BLaER1 treated with 17β-estradiol and CSF1 and Interleukin-3, amounts not matched to agents 10 nM and 100 nM (cell line): ENCODE measurements around the gene SLC22A2.

Experiments
- H3K27ac ChIP-seq, 11 experiments: shearing (Covaris generic); formaldehyde crosslinking; 2 replicates each; pipeline ENCODE4 v1.8.1; 2022
- H3K27me3 ChIP-seq, 11 experiments: shearing (Covaris generic); formaldehyde crosslinking; 2 replicates each; pipeline ENCODE4 v1.8.1; 2022
- H3K36me3 ChIP-seq, 11 experiments: shearing (Covaris generic); formaldehyde crosslinking; 2 replicates each; pipeline ENCODE4 v1.8.1; 2022
- H3K4me1 ChIP-seq, 10 experiments: shearing (Covaris generic); formaldehyde crosslinking; 2 replicates each; pipeline ENCODE4 v1.8.1; 2022
- H3K4me2 ChIP-seq, 11 experiments: shearing (Covaris generic); formaldehyde crosslinking; 2 replicates each; pipeline ENCODE4 v1.8.1; 2022
- H3K4me3 ChIP-seq, 10 experiments: shearing (Covaris generic); formaldehyde crosslinking; 2 replicates each; pipeline ENCODE4 v1.8.1; 2022
- H3K9ac ChIP-seq, 11 experiments: shearing (Covaris generic); formaldehyde crosslinking; 2 replicates each; pipeline ENCODE4 v1.8.1; 2022
- H3K9me3 ChIP-seq, 11 experiments: shearing (Covaris generic); formaldehyde crosslinking; replicated peaks in 1 of 11; 2 replicates each; pipeline ENCODE4 v1.8.1; 2022
- H4K20me1 ChIP-seq, 11 experiments: shearing (Covaris generic); formaldehyde crosslinking; 2 replicates each; pipeline ENCODE4 v1.8.1; 2022
- Cebpa-rat ChIP-seq, 11 experiments: shearing (Covaris generic); IDR thresholded peaks; 2 replicates each; pipeline ENCODE4 v1.8.1; 2022

Gene SLC22A2

GRCh38 chr6:160254467-160255312 lies 3.9 kb downstream of the SLC22A2 start:
- H3K27ac ChIP-seq, result no peak overlapping the region

GRCh38 chr6:160253714-160254113 lies 4.9 kb downstream of the SLC22A2 start:
- no peaks in the 10 kb centered on the region for H3K4me1 ChIP-seq
- no peak overlapping the region for H3K9ac ChIP-seq
- H3K4me2 ChIP-seq, result no peak overlapping the region
- H3K27ac ChIP-seq, result no peak overlapping the region
- peaks cover 0 to 11% (median 0%) of the 10 kb centered on the region in 11 experiments; a peak in 3 of 22 replicates for H3K9me3 ChIP-seq
- H4K20me1 ChIP-seq, result no peaks in the 10 kb centered on the region
- no peak overlapping the region for H3K4me3 ChIP-seq
- no peaks in the 10 kb centered on the region for H3K36me3 ChIP-seq
- H3K27me3 ChIP-seq, result no peaks in the 10 kb centered on the region
- TF ChIP-seq Cebpa-rat (IDR thresholded peaks at IDR 0.05), result no peak

More at GRCh38 chr6:160254467-160255312, 3.9 kb downstream of the SLC22A2 start:
- no peak overlapping the region for H3K4me2 ChIP-seq
- no peak overlapping the region for H3K9ac ChIP-seq
- no peaks in the 10 kb centered on the region for H3K4me1 ChIP-seq
- no peaks in the 10 kb centered on the region for H3K36me3 ChIP-seq
- H3K27me3 ChIP-seq, result no peaks in the 10 kb centered on the region
- H3K4me3 ChIP-seq, result no peak overlapping the region
- peaks cover 0 to 11% (median 0%) of the 10 kb centered on the region in 11 experiments; a peak in 3 of 22 replicates for H3K9me3 ChIP-seq
- TF ChIP-seq Cebpa-rat (IDR thresholded peaks at IDR 0.05), result no peak
- no peaks in the 10 kb centered on the region for H4K20me1 ChIP-seq

GRCh38 chr6:160253292-160253691 lies 5.3 kb downstream of the SLC22A2 start:
- H3K27ac ChIP-seq, result no peak overlapping the region
- no peak for TF ChIP-seq Cebpa-rat (IDR thresholded peaks at IDR 0.05)

GRCh38 chr6:160252073-160252813 lies 6.4 kb downstream of the SLC22A2 start:
- Histone ChIP-seq H3K27ac (no peak overlapping the region), H3K4me1 (no peaks in the 10 kb centered on the region), H4K20me1 (no peaks in the 10 kb centered on the region), H3K9ac (no peak overlapping the region), H3K27me3 (no peaks in the 10 kb centered on the region), H3K9me3 (peaks cover 0 to 11% (median 0%) of the 10 kb centered on the region in 11 experiments; a peak in 3 of 22 replicates), H3K4me3 (no peak overlapping the region), H3K4me2 (no peak overlapping the region), H3K36me3 (no peaks in the 10 kb centered on the region)
- no peak for TF ChIP-seq Cebpa-rat (IDR thresholded peaks at IDR 0.05)

More at GRCh38 chr6:160253292-160253691, 5.3 kb downstream of the SLC22A2 start:
- Histone ChIP-seq H3K36me3 (no peaks in the 10 kb centered on the region), H3K4me2 (no peak overlapping the region), H3K9ac (no peak overlapping the region), H3K4me1 (no peaks in the 10 kb centered on the region), H4K20me1 (no peaks in the 10 kb centered on the region), H3K9me3 (peaks cover 0 to 11% (median 0%) of the 10 kb centered on the region in 11 experiments; a peak in 3 of 22 replicates), H3K27me3 (no peaks in the 10 kb centered on the region), H3K4me3 (no peak overlapping the region)

GRCh38 chr6:160249671-160250070 lies 8.9 kb downstream of the SLC22A2 start:
- Histone ChIP-seq H3K4me1 (no peaks in the 10 kb centered on the region), H3K9me3 (peaks cover 0 to 11% (median 0%) of the 10 kb centered on the region in 11 experiments; a peak in 3 of 22 replicates), H4K20me1 (no peaks in the 10 kb centered on the region), H3K27me3 (no peaks in the 10 kb centered on the region), H3K4me3 (no peak overlapping the region), H3K36me3 (no peaks in the 10 kb centered on the region), H3K9ac (no peak overlapping the region), H3K4me2 (no peak overlapping the region), H3K27ac (no peak overlapping the region)
- no peak for TF ChIP-seq Cebpa-rat (IDR thresholded peaks at IDR 0.05)

GRCh38 chr6:160248538-160248937 lies 10.1 kb downstream of the SLC22A2 start:
- Histone ChIP-seq H3K4me3 (no peak overlapping the region), H3K4me2 (no peak overlapping the region), H3K27ac (no peak overlapping the region), H3K9me3 (peaks cover 0 to 11% (median 0%) of the 10 kb centered on the region in 11 experiments; a peak in 3 of 22 replicates), H3K9ac (no peak overlapping the region), H3K27me3 (no peaks in the 10 kb centered on the region), H3K36me3 (no peaks in the 10 kb centered on the region), H3K4me1 (no peaks in the 10 kb centered on the region), H4K20me1 (no peaks in the 10 kb centered on the region)
- TF ChIP-seq Cebpa-rat (IDR thresholded peaks at IDR 0.05), result no peak

GRCh38 chr6:160247457-160247883 lies 11.2 kb downstream of the SLC22A2 start:
- Histone ChIP-seq H3K4me1 (no peaks in the 10 kb centered on the region), H3K9ac (no peak overlapping the region), H3K4me3 (no peak overlapping the region), H3K4me2 (no peak overlapping the region), H3K9me3 (0 out of 22 replicates have a peak, but pooled peaks cover 0 to 1% (median 0%) of the 10 kb centered on the region in 11 experiments), H3K27ac (no peak overlapping the region), H3K36me3 (no peaks in the 10 kb centered on the region), H3K27me3 (no peaks in the 10 kb centered on the region), H4K20me1 (no peaks in the 10 kb centered on the region)
- no peak for TF ChIP-seq Cebpa-rat (IDR thresholded peaks at IDR 0.05)

- no peaks in the 10 kb centered on the region for H3K36me3 ChIP-seq
- H3K4me3 ChIP-seq, result no peak overlapping the region
- peaks cover 16 to 29% (median 22%) of the 10 kb centered on the region in 11 experiments for H3K9me3 ChIP-seq
- no peaks in the 10 kb centered on the region for H3K27me3 ChIP-seq
- H3K4me2 ChIP-seq, result no peak overlapping the region
- no peak overlapping the region for H3K9ac ChIP-seq
- TF ChIP-seq Cebpa-rat (IDR thresholded peaks at IDR 0.05), result no peak
- H3K27ac ChIP-seq, result no peak overlapping the region
- no peaks in the 10 kb centered on the region for H3K4me1 ChIP-seq
- H4K20me1 ChIP-seq, result no peaks in the 10 kb centered on the region
These were observed 17.9 kb downstream of the SLC22A2 start for GRCh38 chr6:160240691-160241084.

GRCh38 chr6:160239929-160240690 lies 18.5 kb downstream of the SLC22A2 start:
- no peak overlapping the region for H3K9ac ChIP-seq

More at GRCh38 chr6:160239929-160240690, 18.5 kb downstream of the SLC22A2 start:
- no peak for TF ChIP-seq Cebpa-rat (IDR thresholded peaks at IDR 0.05)
- no peak overlapping the region for H3K4me3 ChIP-seq
- H3K4me1 ChIP-seq, result no peaks in the 10 kb centered on the region
- H3K27me3 ChIP-seq, result no peaks in the 10 kb centered on the region
- peaks cover 22 to 35% (median 28%) of the 10 kb centered on the region in 11 experiments for H3K9me3 ChIP-seq
- H3K27ac ChIP-seq, result no peak overlapping the region
- no peaks in the 10 kb centered on the region for H3K36me3 ChIP-seq
- no peaks in the 10 kb centered on the region for H4K20me1 ChIP-seq
- no peak overlapping the region for H3K4me2 ChIP-seq
